IPS-15b (cell line): ENCODE data around the gene ZNF141.
"Not testable (repeated sequence)": the region's sequence is repeated elsewhere in the genome, so short reads cannot be mapped to it uniquely, and the experiment has no call there.

Experiments
- H3K27me3 ChIP-seq: one replicate; pipeline ENCODE4 v1.6.1; 2013; ENCODE audit warnings: low read length; ENCODE audit not compliant: control insufficient read depth, insufficient read depth
- H3K36me3 ChIP-seq: one replicate; pipeline ENCODE4 v1.6.1; 2013; ENCODE audit warnings: low read length; ENCODE audit not compliant: control insufficient read depth, insufficient read depth
- H3K4me1 ChIP-seq: one replicate; pipeline ENCODE4 v1.6.1; 2013; ENCODE audit warnings: mild to moderate bottlenecking, low read length; ENCODE audit not compliant: control insufficient read depth, insufficient read depth
- H3K4me3 ChIP-seq: one replicate; pipeline ENCODE4 v1.5.1; 2013; ENCODE audit warnings: low read depth, low read length
- H3K9ac ChIP-seq: one replicate; pipeline ENCODE4 v1.6.1; 2013; ENCODE audit warnings: low read depth, mild to moderate bottlenecking, low read length
- H3K9me3 ChIP-seq: one replicate; pipeline ENCODE4 v1.6.1; 2013; ENCODE audit warnings: mild to moderate bottlenecking, low read length; ENCODE audit not compliant: control insufficient read depth, insufficient read depth

ZNF141 gene

GRCh38 chr4:404006-404405 is 66.4 kb downstream of the ZNF141 start:
- no peaks in the 10 kb centered on the region for H3K36me3 ChIP-seq
- peaks cover 4% of the 10 kb centered on the region for H3K9me3 ChIP-seq
- no peak overlapping the region for H3K9ac ChIP-seq
- no peak overlapping the region for H3K4me3 ChIP-seq
- no peaks in the 10 kb centered on the region for H3K4me1 ChIP-seq
- H3K27me3 ChIP-seq: no peaks in the 10 kb centered on the region

GRCh38 chr4:408321-408720 is 70.7 kb downstream of the ZNF141 start:
- not testable (repeated sequence) for H3K9me3 ChIP-seq, H3K27me3 ChIP-seq, H3K36me3 ChIP-seq, H3K4me1 ChIP-seq, H3K4me3 ChIP-seq, H3K9ac ChIP-seq

GRCh38 chr4:422587-422986 is 85.0 kb downstream of the ZNF141 start:
- Histone ChIP-seq H3K27me3 (no peaks in the 10 kb centered on the region), H3K4me3 (no peak overlapping the region), H3K4me1 (no peaks in the 10 kb centered on the region), H3K9me3 (peaks cover 18% of the 10 kb centered on the region), H3K9ac (no peak overlapping the region), H3K36me3 (peaks cover 8% of the 10 kb centered on the region)
